ENCODE data around the gene GDE1. TPM values are rescaled to one million over a fixed set of nuclear protein-coding genes. Genes with fewer than 3 reads are reported as not detected.
A peak's percentile ranks its signal among the peaks of the same experiment; 100 is the strongest.

The GDE1 gene
- total and polyA plus RNA-seq, 9 of the 15 experiments (the other 6 are each of a cell fraction or from before 2014, with no cell fraction given), result 18.8 to 40.5 (median 22.3) TPM

DNA sequence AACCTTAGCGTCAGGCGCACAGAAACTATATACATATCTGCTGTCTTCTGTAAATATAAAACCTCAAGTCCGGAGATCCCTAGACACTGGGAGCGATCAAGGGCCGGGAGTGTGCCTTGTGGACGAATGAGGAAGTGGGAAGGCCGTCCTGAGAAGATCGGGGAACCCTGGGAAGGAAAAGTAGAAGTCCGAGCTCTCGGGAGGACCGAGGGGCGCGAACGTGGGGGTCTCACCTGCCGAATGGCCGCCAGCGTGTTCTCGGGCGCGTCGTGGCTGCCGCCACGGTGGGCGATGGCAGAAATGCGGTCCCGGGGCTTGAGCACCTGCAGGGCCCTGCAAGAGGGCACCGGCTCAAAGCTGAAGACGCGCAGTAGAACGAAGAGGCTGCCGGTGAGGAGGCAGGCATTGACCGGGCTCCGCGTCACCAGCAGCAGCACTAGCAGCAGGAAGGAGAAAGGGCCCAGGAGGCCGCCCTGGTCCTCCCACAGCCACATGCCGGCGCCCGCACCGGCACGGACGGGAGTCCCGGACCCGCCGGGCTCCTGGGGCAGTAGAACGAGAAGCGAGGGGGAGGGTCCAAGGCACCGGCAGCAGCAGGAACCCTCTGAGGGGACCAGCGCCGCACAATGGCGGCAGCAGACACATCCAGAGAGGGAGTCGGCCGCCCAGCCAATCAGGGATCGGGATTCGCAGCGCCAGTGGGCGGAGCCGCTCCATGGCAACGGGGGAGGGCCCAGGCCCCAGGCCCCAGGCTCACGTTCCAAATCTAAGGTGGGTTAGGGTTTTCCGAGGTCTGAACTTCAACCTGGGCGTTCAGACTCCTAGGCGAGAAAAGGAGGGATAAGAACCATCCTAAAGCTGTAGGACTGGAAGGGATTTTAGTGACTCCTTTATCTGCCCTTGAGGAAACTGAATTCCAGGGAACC lies at the start of gene GDE1 (continued):
- no peak for TF ChIP-seq ZNF785 (CRISPR knock-in tag; IDR thresholded peaks at IDR 0.05)
- TF ChIP-seq POLR2A (conservative IDR thresholded peaks at IDR 0.05), result peak; percentile 78
- no peak for TF ChIP-seq TAL1 (IDR thresholded peaks at IDR 0.05)
- TF ChIP-seq, protein P1, sequence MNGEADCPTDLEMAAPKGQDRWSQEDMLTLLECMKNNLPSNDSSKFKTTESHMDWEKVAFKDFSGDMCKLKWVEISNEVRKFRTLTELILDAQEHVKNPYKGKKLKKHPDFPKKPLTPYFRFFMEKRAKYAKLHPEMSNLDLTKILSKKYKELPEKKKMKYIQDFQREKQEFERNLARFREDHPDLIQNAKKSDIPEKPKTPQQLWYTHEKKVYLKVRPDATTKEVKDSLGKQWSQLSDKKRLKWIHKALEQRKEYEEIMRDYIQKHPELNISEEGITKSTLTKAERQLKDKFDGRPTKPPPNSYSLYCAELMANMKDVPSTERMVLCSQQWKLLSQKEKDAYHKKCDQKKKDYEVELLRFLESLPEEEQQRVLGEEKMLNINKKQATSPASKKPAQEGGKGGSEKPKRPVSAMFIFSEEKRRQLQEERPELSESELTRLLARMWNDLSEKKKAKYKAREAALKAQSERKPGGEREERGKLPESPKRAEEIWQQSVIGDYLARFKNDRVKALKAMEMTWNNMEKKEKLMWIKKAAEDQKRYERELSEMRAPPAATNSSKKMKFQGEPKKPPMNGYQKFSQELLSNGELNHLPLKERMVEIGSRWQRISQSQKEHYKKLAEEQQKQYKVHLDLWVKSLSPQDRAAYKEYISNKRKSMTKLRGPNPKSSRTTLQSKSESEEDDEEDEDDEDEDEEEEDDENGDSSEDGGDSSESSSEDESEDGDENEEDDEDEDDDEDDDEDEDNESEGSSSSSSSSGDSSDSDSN (IDR thresholded peaks at IDR 0.05; ENCODE audit: borderline replicate concordance in 1 of 2, low read depth in 2 of 2, low read length in 2 of 2), result 0 out of 4 replicates have a peak, but pooled peaks have one; percentile 23 to 60
- TF ChIP-seq ZBTB1 (CRISPR knock-in tag; IDR thresholded peaks at IDR 0.05; ENCODE audit: borderline replicate concordance, low read depth), result peak; percentile 33; the same call in 1 of the 2 replicates
- peak; percentile 65 for TF ChIP-seq CXXC5 (CRISPR knock-in tag; IDR thresholded peaks at IDR 0.05)
- no peak for TF ChIP-seq ZNF717 (CRISPR knock-in tag; IDR thresholded peaks at IDR 0.05)
- TF ChIP-seq, protein P2, sequence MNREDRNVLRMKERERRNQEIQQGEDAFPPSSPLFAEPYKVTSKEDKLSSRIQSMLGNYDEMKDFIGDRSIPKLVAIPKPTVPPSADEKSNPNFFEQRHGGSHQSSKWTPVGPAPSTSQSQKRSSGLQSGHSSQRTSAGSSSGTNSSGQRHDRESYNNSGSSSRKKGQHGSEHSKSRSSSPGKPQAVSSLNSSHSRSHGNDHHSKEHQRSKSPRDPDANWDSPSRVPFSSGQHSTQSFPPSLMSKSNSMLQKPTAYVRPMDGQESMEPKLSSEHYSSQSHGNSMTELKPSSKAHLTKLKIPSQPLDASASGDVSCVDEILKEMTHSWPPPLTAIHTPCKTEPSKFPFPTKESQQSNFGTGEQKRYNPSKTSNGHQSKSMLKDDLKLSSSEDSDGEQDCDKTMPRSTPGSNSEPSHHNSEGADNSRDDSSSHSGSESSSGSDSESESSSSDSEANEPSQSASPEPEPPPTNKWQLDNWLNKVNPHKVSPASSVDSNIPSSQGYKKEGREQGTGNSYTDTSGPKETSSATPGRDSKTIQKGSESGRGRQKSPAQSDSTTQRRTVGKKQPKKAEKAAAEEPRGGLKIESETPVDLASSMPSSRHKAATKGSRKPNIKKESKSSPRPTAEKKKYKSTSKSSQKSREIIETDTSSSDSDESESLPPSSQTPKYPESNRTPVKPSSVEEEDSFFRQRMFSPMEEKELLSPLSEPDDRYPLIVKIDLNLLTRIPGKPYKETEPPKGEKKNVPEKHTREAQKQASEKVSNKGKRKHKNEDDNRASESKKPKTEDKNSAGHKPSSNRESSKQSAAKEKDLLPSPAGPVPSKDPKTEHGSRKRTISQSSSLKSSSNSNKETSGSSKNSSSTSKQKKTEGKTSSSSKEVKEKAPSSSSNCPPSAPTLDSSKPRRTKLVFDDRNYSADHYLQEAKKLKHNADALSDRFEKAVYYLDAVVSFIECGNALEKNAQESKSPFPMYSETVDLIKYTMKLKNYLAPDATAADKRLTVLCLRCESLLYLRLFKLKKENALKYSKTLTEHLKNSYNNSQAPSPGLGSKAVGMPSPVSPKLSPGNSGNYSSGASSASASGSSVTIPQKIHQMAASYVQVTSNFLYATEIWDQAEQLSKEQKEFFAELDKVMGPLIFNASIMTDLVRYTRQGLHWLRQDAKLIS (CRISPR knock-in tag; IDR thresholded peaks at IDR 0.05), result 0 out of 2 replicates have a peak, but pooled peaks have one; percentile 90
- TF ChIP-seq, protein P3, sequence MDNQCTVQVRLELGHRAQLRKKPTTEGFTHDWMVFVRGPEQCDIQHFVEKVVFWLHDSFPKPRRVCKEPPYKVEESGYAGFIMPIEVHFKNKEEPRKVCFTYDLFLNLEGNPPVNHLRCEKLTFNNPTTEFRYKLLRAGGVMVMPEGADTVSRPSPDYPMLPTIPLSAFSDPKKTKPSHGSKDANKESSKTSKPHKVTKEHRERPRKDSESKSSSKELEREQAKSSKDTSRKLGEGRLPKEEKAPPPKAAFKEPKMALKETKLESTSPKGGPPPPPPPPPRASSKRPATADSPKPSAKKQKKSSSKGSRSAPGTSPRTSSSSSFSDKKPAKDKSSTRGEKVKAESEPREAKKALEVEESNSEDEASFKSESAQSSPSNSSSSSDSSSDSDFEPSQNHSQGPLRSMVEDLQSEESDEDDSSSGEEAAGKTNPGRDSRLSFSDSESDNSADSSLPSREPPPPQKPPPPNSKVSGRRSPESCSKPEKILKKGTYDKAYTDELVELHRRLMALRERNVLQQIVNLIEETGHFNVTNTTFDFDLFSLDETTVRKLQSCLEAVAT (IDR thresholded peaks at IDR 0.05), result 0 out of 4 replicates have a peak, but pooled peaks of 1 of the 2 experiments have one; percentile 20
- peak; percentile 36; the same call in 1 of the 2 replicates for TF ChIP-seq ZNF263 (CRISPR knock-in tag; IDR thresholded peaks at IDR 0.05; ENCODE audit: borderline replicate concordance)
- peak; percentile 70 to 94 (median 89) for TF ChIP-seq YY1 (IDR thresholded peaks at IDR 0.05; ENCODE audit: borderline replicate concordance in 1 of 3, control insufficient read depth in 1 of 3, extremely low read depth in 1 of 3, insufficient read depth in 3 of 3, insufficient read length in 1 of 3, insufficient replicate concordance in 2 of 3, low read depth in 1 of 3, low read length in 2 of 3)
- 0 out of 2 replicates have a peak, but pooled peaks have one; percentile 51 for TF ChIP-seq GTF2E2 (tag; IDR thresholded peaks at IDR 0.05)
- 0 out of 2 replicates have a peak, but pooled peaks have one; percentile 10 for TF ChIP-seq MYC (IDR thresholded peaks at IDR 0.05; ENCODE audit: low read depth, low read length)
- no peak for TF ChIP-seq MYC (CRISPR knock-in tag; IDR thresholded peaks at IDR 0.05; ENCODE audit: borderline replicate concordance, low read depth)
- peak; percentile 35 for TF ChIP-seq SP2 (IDR thresholded peaks at IDR 0.05; ENCODE audit: extremely low read depth, low read depth, low read length, poor library complexity, severe bottlenecking)
- TF ChIP-seq SPI1 (IDR thresholded peaks at IDR 0.05; ENCODE audit: borderline replicate concordance, low read depth, low read length), result peak; percentile 96
- TF ChIP-seq KDM5B (IDR thresholded peaks at IDR 0.05; ENCODE audit: insufficient replicate concordance, low read depth, low read length), result peak; percentile 68
